Panc1 (cell line): ENCODE data around the gene KLHL9. TPM values are rescaled to one million over a fixed set of nuclear protein-coding genes. Genes with fewer than 3 reads are reported as not detected.

Source experiments
- ATAC-seq: fragments of 200-7000 bp; cut with Tn5 transposase; 2 replicates; pipeline ENCODE4 v1.9.1; 2020; ENCODE audit warnings: mild to moderate bottlenecking, moderate library complexity
- BruUV-seq: library from RNA; stranded (reverse); fragments of 400-500 nt; replicated peaks from 2 replicates; lab custom pipeline; 2021; lab: Mats Ljungman, UMichigan
- CTCF ChIA-PET: fragments of 300-600 bp; sonication (Branson Sonifier 250); formaldehyde crosslinking; loops from one replicate; lab custom pipeline; 2022; ENCODE audit warnings: antibody characterized with exemption; lab: Charles Lee
- POLR2A ChIA-PET: fragments of 300-600 bp; sonication (Branson Sonifier 250); formaldehyde crosslinking; loops from one replicate; lab custom pipeline; 2022; ENCODE audit warnings: antibody characterized with exemption; lab: Charles Lee
- DNase-seq: peaks from one replicate; pipeline ENCODE4 v3.0.0-alpha.2; 2010; ENCODE audit warnings: low read depth, low spot score
- H3K27ac ChIP-seq: 2 replicates; pipeline ENCODE4 v1.5.1; 2011; ENCODE audit warnings: mild to moderate bottlenecking, low read length, inconsistent platforms
- H3K27me3 ChIP-seq: fragments of 200-500 bp; sonication (Bioruptor generic); 2 replicates; pipeline ENCODE4 v1.6.0; 2014; ENCODE audit warnings: low read length, inconsistent platforms; ENCODE audit not compliant: control insufficient read depth, insufficient read depth
- H3K36me3 ChIP-seq: fragments of 200-500 bp; sonication (Bioruptor generic); 2 replicates; pipeline ENCODE4 v1.5.1; 2014; ENCODE audit warnings: inconsistent platforms, mild to moderate bottlenecking, low read length, moderate library complexity; ENCODE audit not compliant: control insufficient read depth, insufficient read depth
- H3K4me1 ChIP-seq: 2 replicates; pipeline ENCODE4 v1.5.1; 2011; ENCODE audit warnings: inconsistent platforms, mild to moderate bottlenecking, low read length, moderate library complexity; ENCODE audit not compliant: control insufficient read depth, insufficient read depth
- H3K4me3 ChIP-seq, 2 experiments: 2 replicates each; pipeline ENCODE4 v1.5.1; 2011 to 2012; ENCODE audit warnings: low read depth in 2 of 2, low read length in 2 of 2, mild to moderate bottlenecking in 2 of 2, inconsistent platforms in 1 of 2, moderate library complexity in 1 of 2
- H3K9me3 ChIP-seq: fragments of 200-500 bp; sonication (Bioruptor generic); 2 replicates; pipeline ENCODE4 v1.5.1; 2014; ENCODE audit warnings: low read depth, mild to moderate bottlenecking, inconsistent platforms, low read length, moderate library complexity; ENCODE audit not compliant: control insufficient read depth, insufficient read depth
- POLR2AphosphoS5 ChIP-seq: IDR thresholded peaks from 2 replicates; pipeline ENCODE4 v1.6.1; 2012; ENCODE audit warnings: mild to moderate bottlenecking, low read depth, low read length, moderate library complexity
- TCF7L2 ChIP-seq: IDR thresholded peaks from 2 replicates; pipeline ENCODE4 v1.6.1; 2011; ENCODE audit warnings: mild to moderate bottlenecking, low read depth, low read length, inconsistent platforms
- in situ Hi-C: cut with HindIII; loops from 2 replicates; pipeline ENCODE4 v1.10.0; 2016; ENCODE audit warnings: low sequenced_read_pairs, low pct_unique_long_range_greater_than_20kb
- intact Hi-C: fragments of 100-400 bp; cut with micrococcal nuclease; formaldehyde crosslinking; loops from one replicate; pipeline ENCODE4 v1.10.0; 2022; ENCODE audit not compliant: unreplicated experiment
- total RNA-seq: library from RNA; stranded (reverse); gene quantifications from one replicate; pipeline ENCODE4 v1.2.1, GENCODE V29; 2021; ENCODE audit not compliant: unreplicated experiment
- TF ChIP-seq, protein P1 (sequence below): fragments of 450-650 bp; IDR thresholded peaks from 2 replicates; pipeline ENCODE4 v1.5.1; 2017; ENCODE audit warnings: mild to moderate bottlenecking
- TF ChIP-seq, protein P2 (sequence below), 2 experiments: IDR thresholded peaks; 2 replicates each; pipeline ENCODE4 v1.6.1; 2011 to 2012; ENCODE audit warnings: low read depth in 2 of 2, control low read depth in 1 of 2, low read length in 1 of 2, mild to moderate bottlenecking in 1 of 2, moderate library complexity in 1 of 2; ENCODE audit not compliant: insufficient read depth in 1 of 2

KLHL9 gene
- total RNA-seq, 1 experiment from 2014 or later = 7.4 TPM

DNA sequence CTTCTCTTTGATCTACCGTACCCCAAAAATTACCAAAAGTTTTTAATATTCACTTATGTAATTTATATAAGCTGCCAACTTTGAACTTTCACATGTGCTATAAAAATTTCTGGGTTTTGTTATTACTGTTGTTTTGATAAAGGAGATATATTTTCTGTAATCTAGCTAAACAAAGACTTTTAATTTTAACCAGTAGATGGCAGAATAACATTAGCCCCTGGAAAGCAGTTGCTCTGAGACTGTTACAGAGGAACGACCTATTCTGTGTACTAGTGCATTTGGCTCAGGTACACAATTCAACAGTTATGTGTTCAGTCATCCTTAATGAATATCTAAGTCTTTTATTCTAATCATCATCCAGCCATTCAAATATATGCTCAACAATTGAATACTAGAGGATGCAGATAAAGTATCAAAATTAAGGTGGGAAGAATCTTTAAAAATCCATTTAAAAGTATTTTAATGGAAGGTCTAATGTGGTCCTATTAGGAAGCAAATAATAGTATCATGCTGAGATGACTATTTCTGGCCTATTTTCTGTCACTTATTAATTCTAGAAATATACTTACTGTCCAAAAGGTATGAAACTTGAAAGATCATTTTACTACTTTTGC lies 8.6 kb downstream of the KLHL9 start:
- no TSS peak for BruUV-seq
- ATAC-seq (no peak), DNase-seq (no peak)
- POLR2A ChIA-PET = no interaction called here
- H3K9me3 ChIP-seq = no peaks in the 10 kb centered on the region
- H3K27ac ChIP-seq = no peak overlapping the region
- in situ Hi-C loops (no loop called here), intact Hi-C loops (loop anchor here (5.0 kb wide), 1 partner anchor 71 kb away; no protein-coding TSS in a partner anchor)
- H3K4me3 ChIP-seq = no peak overlapping the region
- CTCF ChIA-PET = interaction anchor here (1.0 kb wide), 2 partner anchors 69 to 132 kb away, joined by 4 to 14 read pairs; no protein-coding TSS in a partner anchor
- no peaks in the 10 kb centered on the region for H3K36me3 ChIP-seq
- no peak for TF ChIP-seq POLR2AphosphoS5
- TF ChIP-seq, protein P1, sequence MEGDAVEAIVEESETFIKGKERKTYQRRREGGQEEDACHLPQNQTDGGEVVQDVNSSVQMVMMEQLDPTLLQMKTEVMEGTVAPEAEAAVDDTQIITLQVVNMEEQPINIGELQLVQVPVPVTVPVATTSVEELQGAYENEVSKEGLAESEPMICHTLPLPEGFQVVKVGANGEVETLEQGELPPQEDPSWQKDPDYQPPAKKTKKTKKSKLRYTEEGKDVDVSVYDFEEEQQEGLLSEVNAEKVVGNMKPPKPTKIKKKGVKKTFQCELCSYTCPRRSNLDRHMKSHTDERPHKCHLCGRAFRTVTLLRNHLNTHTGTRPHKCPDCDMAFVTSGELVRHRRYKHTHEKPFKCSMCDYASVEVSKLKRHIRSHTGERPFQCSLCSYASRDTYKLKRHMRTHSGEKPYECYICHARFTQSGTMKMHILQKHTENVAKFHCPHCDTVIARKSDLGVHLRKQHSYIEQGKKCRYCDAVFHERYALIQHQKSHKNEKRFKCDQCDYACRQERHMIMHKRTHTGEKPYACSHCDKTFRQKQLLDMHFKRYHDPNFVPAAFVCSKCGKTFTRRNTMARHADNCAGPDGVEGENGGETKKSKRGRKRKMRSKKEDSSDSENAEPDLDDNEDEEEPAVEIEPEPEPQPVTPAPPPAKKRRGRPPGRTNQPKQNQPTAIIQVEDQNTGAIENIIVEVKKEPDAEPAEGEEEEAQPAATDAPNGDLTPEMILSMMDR = peak; percentile 43; the same call in 1 of the 2 replicates
- no peaks in the 10 kb centered on the region for H3K4me1 ChIP-seq
- H3K27me3 ChIP-seq = no peaks in the 10 kb centered on the region

DNA sequence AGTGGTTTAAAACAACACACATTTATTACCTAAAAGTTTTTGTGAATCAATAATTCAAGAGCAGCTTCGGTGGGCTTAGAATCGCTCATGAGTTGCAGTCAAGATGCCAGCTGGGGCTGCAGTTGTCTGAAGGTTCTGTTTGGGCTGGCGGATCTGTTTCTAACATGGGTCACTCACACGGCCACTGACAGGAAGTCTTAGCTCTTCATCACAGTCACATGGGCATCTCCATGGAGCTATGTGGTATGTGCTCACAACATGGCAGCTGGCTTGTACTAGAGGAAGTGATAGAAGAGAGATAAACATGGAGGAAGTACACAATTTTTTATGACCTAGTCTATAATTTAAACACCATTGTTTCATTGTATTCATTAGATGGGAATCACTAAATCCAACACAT lies 11.2 kb downstream of the KLHL9 start:
- no peaks in the 10 kb centered on the region for H3K9me3 ChIP-seq
- POLR2A ChIA-PET = no interaction called here
- intact Hi-C loops = no loop called here
- H3K4me1 ChIP-seq = no peaks in the 10 kb centered on the region
- TF ChIP-seq, protein P1 = no peak
- no peak for TF ChIP-seq TCF7L2
- TF ChIP-seq, protein P2, sequence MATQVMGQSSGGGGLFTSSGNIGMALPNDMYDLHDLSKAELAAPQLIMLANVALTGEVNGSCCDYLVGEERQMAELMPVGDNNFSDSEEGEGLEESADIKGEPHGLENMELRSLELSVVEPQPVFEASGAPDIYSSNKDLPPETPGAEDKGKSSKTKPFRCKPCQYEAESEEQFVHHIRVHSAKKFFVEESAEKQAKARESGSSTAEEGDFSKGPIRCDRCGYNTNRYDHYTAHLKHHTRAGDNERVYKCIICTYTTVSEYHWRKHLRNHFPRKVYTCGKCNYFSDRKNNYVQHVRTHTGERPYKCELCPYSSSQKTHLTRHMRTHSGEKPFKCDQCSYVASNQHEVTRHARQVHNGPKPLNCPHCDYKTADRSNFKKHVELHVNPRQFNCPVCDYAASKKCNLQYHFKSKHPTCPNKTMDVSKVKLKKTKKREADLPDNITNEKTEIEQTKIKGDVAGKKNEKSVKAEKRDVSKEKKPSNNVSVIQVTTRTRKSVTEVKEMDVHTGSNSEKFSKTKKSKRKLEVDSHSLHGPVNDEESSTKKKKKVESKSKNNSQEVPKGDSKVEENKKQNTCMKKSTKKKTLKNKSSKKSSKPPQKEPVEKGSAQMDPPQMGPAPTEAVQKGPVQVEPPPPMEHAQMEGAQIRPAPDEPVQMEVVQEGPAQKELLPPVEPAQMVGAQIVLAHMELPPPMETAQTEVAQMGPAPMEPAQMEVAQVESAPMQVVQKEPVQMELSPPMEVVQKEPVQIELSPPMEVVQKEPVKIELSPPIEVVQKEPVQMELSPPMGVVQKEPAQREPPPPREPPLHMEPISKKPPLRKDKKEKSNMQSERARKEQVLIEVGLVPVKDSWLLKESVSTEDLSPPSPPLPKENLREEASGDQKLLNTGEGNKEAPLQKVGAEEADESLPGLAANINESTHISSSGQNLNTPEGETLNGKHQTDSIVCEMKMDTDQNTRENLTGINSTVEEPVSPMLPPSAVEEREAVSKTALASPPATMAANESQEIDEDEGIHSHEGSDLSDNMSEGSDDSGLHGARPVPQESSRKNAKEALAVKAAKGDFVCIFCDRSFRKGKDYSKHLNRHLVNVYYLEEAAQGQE (IDR thresholded peaks at IDR 0.05; ENCODE audit: insufficient read depth in 1 of 2, low read depth in 2 of 2, low read length in 1 of 2) = no peak
- H3K27me3 ChIP-seq = no peaks in the 10 kb centered on the region
- H3K27ac ChIP-seq = no peak overlapping the region
- in situ Hi-C loops = no loop called here
- BruUV-seq = no TSS peak
- ATAC-seq = no peak
- no peaks in the 10 kb centered on the region for H3K36me3 ChIP-seq
- H3K4me3 ChIP-seq = no peak overlapping the region
- CTCF ChIA-PET = no interaction called here
- DNase-seq = no peak
